Glutamatergic neuron (in vitro differentiated cells): ENCODE data around the gene CCND1. TPM values are rescaled to one million over a fixed set of nuclear protein-coding genes. Genes with fewer than 3 reads are reported as not detected.
"Not testable (repeated sequence)": the region's sequence is repeated elsewhere in the genome, so short reads cannot be mapped to it uniquely, and the experiment has no call there.

Experiments
- DNase-seq: peaks from one replicate; pipeline ENCODE4 v3.0.0; 2022
- H3K27ac Mint-ChIP-seq: one replicate; pipeline ENCODE4 v1.8.0; 2020; ENCODE audit warnings: mild to moderate bottlenecking, mixed read lengths, inconsistent platforms; ENCODE audit not compliant: unreplicated experiment
- H3K27me3 Mint-ChIP-seq: one replicate; pipeline ENCODE4 v1.8.0; 2020; ENCODE audit warnings: mild to moderate bottlenecking, moderate library complexity, mixed read lengths, inconsistent platforms; ENCODE audit not compliant: unreplicated experiment
- H3K36me3 Mint-ChIP-seq: one replicate; pipeline ENCODE4 v1.8.0; 2020; ENCODE audit warnings: mild to moderate bottlenecking, mixed read lengths, inconsistent platforms; ENCODE audit not compliant: unreplicated experiment
- H3K4me1 Mint-ChIP-seq: one replicate; pipeline ENCODE4 v1.8.0; 2020; ENCODE audit warnings: mild to moderate bottlenecking, low read depth, mixed read lengths, inconsistent platforms; ENCODE audit not compliant: unreplicated experiment
- H3K4me3 Mint-ChIP-seq: one replicate; pipeline ENCODE4 v1.8.0; 2020; ENCODE audit warnings: mild to moderate bottlenecking, mixed read lengths, inconsistent platforms; ENCODE audit not compliant: unreplicated experiment
- H3K9me3 Mint-ChIP-seq: one replicate; pipeline ENCODE4 v1.8.0; 2020; ENCODE audit warnings: mild to moderate bottlenecking, moderate library complexity, mixed read lengths, inconsistent platforms; ENCODE audit not compliant: unreplicated experiment
- CTCF ChIP-seq: fragments of 200-600 bp; sonication (generic); IDR thresholded peaks from one replicate; pipeline ENCODE4 v1.5.0; 2021; ENCODE audit not compliant: partially characterized antibody, unreplicated experiment
- total RNA-seq: library from RNA; stranded (reverse); fragmentation: NEBNext Ultra II Directional; extraction: Animal tissue kit (Norgen Biotek cat#: 25700); gene quantifications from one replicate; pipeline ENCODE4 v1.2.1, GENCODE V29; 2021; ENCODE audit not compliant: unreplicated experiment

The CCND1 gene
- total RNA-seq, 1 donor from 2014 or later = 36.1 TPM

- Mint-ChIP-seq H3K36me3 (no peaks in the 10 kb centered on the region), H3K27ac (no peak overlapping the region), H3K4me3 (no peak overlapping the region), H3K4me1 (peaks cover 10% of the 10 kb centered on the region), H3K9me3 (no peaks in the 10 kb centered on the region), H3K27me3 (peaks cover 2% of the 10 kb centered on the region)
- DNase-seq = no peak
- TF ChIP-seq CTCF = no peak
Measured at GRCh38 chr11:69615545-69616278, 25.2 kb upstream of the CCND1 start.

GRCh38 chr11:69617220-69617619, 23.7 kb upstream of the CCND1 start:
- Mint-ChIP-seq H3K27ac (no peak overlapping the region), H3K27me3 (peaks cover 2% of the 10 kb centered on the region), H3K9me3 (no peaks in the 10 kb centered on the region), H3K4me3 (no peak overlapping the region), H3K4me1 (peaks cover 10% of the 10 kb centered on the region), H3K36me3 (no peaks in the 10 kb centered on the region)
- no peak for DNase-seq
- no peak for TF ChIP-seq CTCF

GRCh38 chr11:69617682-69618081, 23.3 kb upstream of the CCND1 start:
- Mint-ChIP-seq H3K27ac (no peak overlapping the region), H3K9me3 (no peaks in the 10 kb centered on the region), H3K36me3 (no peaks in the 10 kb centered on the region)

GRCh38 chr11:69618237-69618636, 22.7 kb upstream of the CCND1 start:
- no peak overlapping the region for H3K27ac Mint-ChIP-seq
- no peak overlapping the region for H3K4me3 Mint-ChIP-seq
- peaks cover 2% of the 10 kb centered on the region for H3K27me3 Mint-ChIP-seq
- no peak for DNase-seq
- H3K4me1 Mint-ChIP-seq = peaks cover 10% of the 10 kb centered on the region
- no peaks in the 10 kb centered on the region for H3K9me3 Mint-ChIP-seq
- no peak for TF ChIP-seq CTCF
- no peaks in the 10 kb centered on the region for H3K36me3 Mint-ChIP-seq

More at GRCh38 chr11:69617682-69618081, 23.3 kb upstream of the CCND1 start:
- H3K4me1 Mint-ChIP-seq = peaks cover 10% of the 10 kb centered on the region
- no peak for DNase-seq
- TF ChIP-seq CTCF = no peak
- H3K27me3 Mint-ChIP-seq = peaks cover 2% of the 10 kb centered on the region
- no peak overlapping the region for H3K4me3 Mint-ChIP-seq

GRCh38 chr11:69620683-69621290, 20.2 kb upstream of the CCND1 start:
- Mint-ChIP-seq H3K27me3 (no peaks in the 10 kb centered on the region), H3K36me3 (no peaks in the 10 kb centered on the region), H3K9me3 (no peaks in the 10 kb centered on the region), H3K4me3 (no peak overlapping the region), H3K27ac (no peak overlapping the region), H3K4me1 (peaks cover 1% of the 10 kb centered on the region)
- TF ChIP-seq CTCF = no peak
- no peak for DNase-seq

GRCh38 chr11:69622097-69622681, 18.8 kb upstream of the CCND1 start:
- H3K4me3 Mint-ChIP-seq, H3K9me3 Mint-ChIP-seq, H3K4me1 Mint-ChIP-seq, H3K27me3 Mint-ChIP-seq, H3K27ac Mint-ChIP-seq, DNase-seq, H3K36me3 Mint-ChIP-seq: not testable (repeated sequence)
